Activated CD4-positive, alpha-beta T cell treated with anti-CD3 and anti-CD28 coated beads for 36 hours (primary cell): ENCODE measurements around the gene GRAMD4. TPM values are rescaled to one million over a fixed set of nuclear protein-coding genes. Genes with fewer than 3 reads are reported as not detected.

Experiments
- ATAC-seq: fragments of 200-7000 bp; cut with Tn5 transposase; one replicate; pipeline ENCODE4 v1.10.0; 2021; ENCODE audit warnings: mild to moderate bottlenecking, moderate library complexity
- CTCF ChIA-PET: fragments of 350-600 bp; sonication (Branson Sonifier 250); formaldehyde crosslinking; loops from one replicate; lab custom pipeline; 2021; ENCODE audit warnings: antibody characterized with exemption; lab: Charles Lee
- POLR2A ChIA-PET: fragments of 350-600 bp; sonication (Branson Sonifier 250); formaldehyde crosslinking; loops from one replicate; lab custom pipeline; 2021; ENCODE audit warnings: antibody characterized with exemption, inconsistent platforms; lab: Charles Lee
- DNase-seq: peaks from one replicate; pipeline ENCODE4 v3.0.0-alpha.2; 2020
- H3K27ac Mint-ChIP-seq: one replicate; pipeline ENCODE4 v1.8.0; 2021; ENCODE audit warnings: mixed read lengths
- H3K27me3 Mint-ChIP-seq: one replicate; pipeline ENCODE4 v1.8.0; 2021; ENCODE audit warnings: mixed read lengths
- H3K36me3 Mint-ChIP-seq: one replicate; pipeline ENCODE4 v1.8.0; 2021; ENCODE audit warnings: low read depth, mixed read lengths
- H3K4me1 Mint-ChIP-seq: one replicate; pipeline ENCODE4 v1.8.0; 2021; ENCODE audit warnings: mixed read lengths
- H3K4me3 Mint-ChIP-seq: one replicate; pipeline ENCODE4 v1.8.0; 2021; ENCODE audit warnings: mild to moderate bottlenecking, moderate library complexity, mixed read lengths
- H3K9me3 Mint-ChIP-seq: one replicate; pipeline ENCODE4 v1.8.0; 2021; ENCODE audit warnings: low read depth, mixed read lengths
- intact Hi-C, 2 experiments: fragments of 100-400 bp; cut with DNase I in 1 of 2; cut with micrococcal nuclease in 1 of 2; formaldehyde crosslinking; loops; one replicate each; pipeline versions ENCODE4 v1.14.2 to v1.15.1; 2022 to 2024; cut with DNase I, micrococcal nuclease
- total RNA-seq, 2 experiments: library from RNA; stranded (reverse); gene quantifications; one replicate each; pipeline ENCODE4 v1.2.3, GENCODE V29; 2021

The GRAMD4 gene
- total RNA-seq, 2 experiments from 2014 or later, result 25.7 to 40.7 TPM

DNA sequence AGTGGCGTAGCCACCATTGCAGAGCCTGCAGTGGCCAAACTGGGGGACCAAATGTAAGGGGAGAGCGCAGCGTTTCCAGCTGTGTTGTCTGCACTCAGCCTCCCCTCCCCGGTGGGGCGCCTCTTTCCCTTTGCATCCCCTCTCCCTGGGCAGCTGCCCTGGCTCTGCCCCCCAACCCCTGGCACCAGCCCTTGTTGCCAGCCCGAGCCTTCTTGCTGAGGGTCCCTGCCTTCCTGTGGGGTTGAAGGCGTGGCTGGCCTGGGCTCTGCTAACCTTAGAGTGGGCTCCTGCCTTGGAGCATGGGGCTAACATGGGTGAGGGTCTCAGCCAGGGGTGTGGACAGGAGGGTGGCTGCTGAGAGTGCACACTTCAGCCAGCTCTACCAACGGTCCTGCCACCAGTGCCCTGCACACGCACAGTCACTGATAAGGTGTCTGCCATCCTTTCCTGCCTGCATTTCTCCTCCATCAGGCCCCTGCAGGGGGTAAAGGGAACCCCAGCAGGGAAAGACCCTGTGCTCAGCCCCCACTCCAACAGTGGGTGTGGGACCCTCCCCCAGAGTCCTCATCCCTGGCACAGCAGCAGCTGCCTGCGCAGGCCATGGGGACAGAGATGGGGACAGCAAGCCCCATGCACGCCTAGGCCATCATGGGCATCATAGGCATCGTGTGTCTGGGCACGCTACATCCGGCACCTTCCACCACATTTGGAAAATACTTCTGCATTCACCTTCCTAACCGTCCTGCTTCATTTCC lies 74.4 kb downstream of the GRAMD4 start:
- intact Hi-C loops, result no loop called here
- H3K36me3 Mint-ChIP-seq, result peaks cover 22% of the 10 kb centered on the region
- no peak for ATAC-seq
- H3K9me3 Mint-ChIP-seq, result no peaks in the 10 kb centered on the region
- ChIA-PET CTCF (interaction anchor here (0.7 kb wide), 2 partner anchors 54 to 1867 kb away, joined by 3 read pairs; no protein-coding TSS in a partner anchor), POLR2A (no interaction called here)
- no peak overlapping the region for H3K27ac Mint-ChIP-seq
- H3K4me1 Mint-ChIP-seq, result no peaks in the 10 kb centered on the region
- H3K27me3 Mint-ChIP-seq, result no peaks in the 10 kb centered on the region
- DNase-seq, result no peak
- H3K4me3 Mint-ChIP-seq, result no peak overlapping the region

DNA sequence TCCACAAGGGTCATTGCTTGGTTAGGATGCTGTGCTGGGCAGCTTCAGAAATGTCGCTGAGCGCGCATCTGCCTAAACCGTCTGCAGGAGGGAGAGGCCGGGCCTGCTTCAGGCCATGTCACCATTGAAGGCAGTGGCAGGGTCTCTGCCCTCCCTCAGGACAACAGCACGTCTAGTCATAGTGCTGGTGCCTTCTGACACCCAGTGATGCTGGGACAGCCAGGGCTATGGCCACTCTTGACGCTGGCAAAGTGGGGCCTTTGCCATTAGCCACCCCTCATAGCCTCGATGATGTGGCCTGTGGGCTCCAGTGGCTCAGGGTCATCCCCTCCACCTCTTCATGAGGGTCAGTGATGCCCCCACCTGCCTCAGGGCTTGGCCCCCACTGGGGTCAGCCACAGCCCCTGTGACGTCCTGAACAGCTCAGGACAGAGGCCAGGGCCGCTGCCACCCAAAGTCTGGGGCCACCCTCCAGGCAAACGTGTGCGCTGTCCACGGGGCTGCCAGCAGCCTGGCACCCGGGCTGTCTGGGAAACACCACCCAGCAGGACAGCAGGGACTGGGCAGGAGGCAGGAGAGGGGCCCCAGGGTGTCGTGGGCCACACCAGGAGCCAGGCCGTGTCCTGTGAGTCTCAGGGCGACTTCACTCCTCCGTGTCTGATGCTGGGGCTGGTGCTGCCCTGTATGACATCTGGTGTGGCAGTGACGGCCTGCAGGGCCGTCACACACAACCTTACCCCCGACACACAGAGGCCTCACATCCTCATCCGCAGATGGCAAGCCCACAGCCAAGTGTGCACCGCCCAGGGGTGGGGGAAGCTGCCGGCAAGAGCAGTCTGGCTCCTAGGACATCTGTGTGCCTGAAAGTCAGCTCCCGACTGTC lies 75.4 kb downstream of the GRAMD4 start:
- H3K9me3 Mint-ChIP-seq, result no peaks in the 10 kb centered on the region
- ATAC-seq (no peak), DNase-seq (no peak)
- no peaks in the 10 kb centered on the region for H3K27me3 Mint-ChIP-seq
- intact Hi-C loops, result no loop called here
- H3K27ac Mint-ChIP-seq, result no peak overlapping the region
- H3K4me3 Mint-ChIP-seq, result no peak overlapping the region
- no peaks in the 10 kb centered on the region for H3K4me1 Mint-ChIP-seq
- POLR2A ChIA-PET, result no interaction called here
- peaks cover 23% of the 10 kb centered on the region for H3K36me3 Mint-ChIP-seq
- CTCF ChIA-PET, result no interaction called here

DNA sequence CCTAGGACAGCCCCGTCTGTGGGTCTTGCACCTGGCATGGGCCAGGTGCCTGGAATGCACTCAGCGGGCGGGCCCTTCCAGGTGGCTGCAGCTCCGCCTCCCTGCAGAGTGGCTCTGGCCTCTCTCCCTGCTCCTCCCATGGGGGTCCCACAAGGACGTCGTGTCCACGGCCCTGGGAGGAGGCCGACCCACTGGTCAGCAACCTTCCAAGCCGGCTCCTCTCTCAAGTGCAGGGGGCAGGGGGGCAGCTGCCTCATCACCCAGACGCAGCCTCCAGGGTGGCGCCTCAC lies 76.0 kb downstream of the GRAMD4 start:
- peaks cover 25% of the 10 kb centered on the region for H3K36me3 Mint-ChIP-seq
- H3K4me1 Mint-ChIP-seq, result no peaks in the 10 kb centered on the region
- ChIA-PET POLR2A (no interaction called here), CTCF (no interaction called here)
- ATAC-seq, result no peak
- no peaks in the 10 kb centered on the region for H3K27me3 Mint-ChIP-seq
- H3K27ac Mint-ChIP-seq, result no peak overlapping the region
- intact Hi-C loops, result no loop called here
- no peak for DNase-seq
- H3K4me3 Mint-ChIP-seq, result no peak overlapping the region
- no peaks in the 10 kb centered on the region for H3K9me3 Mint-ChIP-seq

DNA sequence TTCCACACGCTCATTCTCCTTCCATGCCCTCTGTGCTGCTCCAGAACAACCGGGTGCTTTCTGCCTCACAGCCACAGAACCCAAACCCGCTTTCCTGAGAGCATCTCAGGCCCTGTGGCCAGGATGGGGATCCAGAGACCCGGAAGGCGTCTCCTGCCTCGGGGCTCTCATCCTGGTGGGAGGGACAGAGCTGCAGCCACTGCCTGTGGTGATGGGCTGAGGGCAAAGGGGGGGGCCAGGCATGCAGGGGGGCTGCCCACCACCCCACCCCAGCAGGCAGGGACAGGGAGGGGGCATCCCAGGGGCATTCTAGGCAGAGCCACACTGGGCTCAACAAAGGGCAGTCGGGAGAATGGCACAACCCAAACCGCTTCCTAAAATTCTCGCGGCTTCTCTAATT lies 76.4 kb downstream of the GRAMD4 start:
- no peak overlapping the region for H3K4me3 Mint-ChIP-seq
- ChIA-PET CTCF (interaction anchor here (0.8 kb wide), 1 partner anchor 71 kb away, joined by 4 read pairs; no protein-coding TSS in a partner anchor), POLR2A (no interaction called here)
- no peaks in the 10 kb centered on the region for H3K9me3 Mint-ChIP-seq
- no peak overlapping the region for H3K27ac Mint-ChIP-seq
- no peak for ATAC-seq
- H3K36me3 Mint-ChIP-seq, result peaks cover 22% of the 10 kb centered on the region
- no peaks in the 10 kb centered on the region for H3K4me1 Mint-ChIP-seq
- H3K27me3 Mint-ChIP-seq, result no peaks in the 10 kb centered on the region
- no peak for DNase-seq
- intact Hi-C loops, result no loop called here

DNA sequence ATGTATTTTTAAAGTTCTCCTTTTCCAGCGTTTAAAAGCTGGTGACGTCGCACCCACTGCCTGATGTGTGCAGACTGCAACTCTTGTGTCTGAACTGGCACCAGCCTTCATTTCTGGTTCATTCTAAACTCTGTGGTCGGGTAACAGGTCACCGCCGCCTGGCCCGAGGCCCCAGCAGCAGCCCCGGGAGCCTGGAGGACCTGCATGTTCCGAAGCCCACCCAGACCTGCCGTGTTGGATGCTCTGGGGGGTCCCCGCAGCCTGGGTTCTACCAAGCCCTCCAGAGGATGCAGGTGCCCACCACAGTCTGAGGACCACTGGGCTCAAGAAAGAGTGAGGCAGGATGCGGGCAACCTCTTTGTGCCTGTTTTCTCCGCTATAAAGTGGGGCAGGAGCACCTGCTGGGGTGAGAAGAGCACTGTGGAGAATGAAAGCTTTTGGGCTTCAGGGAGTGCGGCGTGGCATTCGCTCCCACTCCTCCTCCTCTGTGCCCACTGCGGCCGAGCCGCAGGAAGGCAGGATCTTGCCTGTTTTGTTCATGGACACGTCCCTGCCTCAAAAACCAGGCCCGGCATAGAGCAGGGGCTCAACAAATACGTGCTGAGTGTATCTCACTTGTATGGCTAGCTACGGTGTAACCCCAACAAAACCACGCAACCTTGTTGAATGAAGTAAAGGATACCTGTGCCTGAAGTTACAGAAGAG lies 77.8 kb downstream of the GRAMD4 start:
- no peak overlapping the region for H3K4me3 Mint-ChIP-seq
- no peak for ATAC-seq
- no peak overlapping the region for H3K27ac Mint-ChIP-seq
- intact Hi-C loops, result no loop called here
- CTCF ChIA-PET, result no interaction called here
- no peaks in the 10 kb centered on the region for H3K4me1 Mint-ChIP-seq
- POLR2A ChIA-PET, result interaction anchor here (0.6 kb wide), 1 partner anchor 152 kb away, joined by 4 read pairs; no protein-coding TSS in a partner anchor
- DNase-seq, result no peak
- H3K9me3 Mint-ChIP-seq, result no peaks in the 10 kb centered on the region
- peaks cover 19% of the 10 kb centered on the region for H3K36me3 Mint-ChIP-seq
- no peaks in the 10 kb centered on the region for H3K27me3 Mint-ChIP-seq

DNA sequence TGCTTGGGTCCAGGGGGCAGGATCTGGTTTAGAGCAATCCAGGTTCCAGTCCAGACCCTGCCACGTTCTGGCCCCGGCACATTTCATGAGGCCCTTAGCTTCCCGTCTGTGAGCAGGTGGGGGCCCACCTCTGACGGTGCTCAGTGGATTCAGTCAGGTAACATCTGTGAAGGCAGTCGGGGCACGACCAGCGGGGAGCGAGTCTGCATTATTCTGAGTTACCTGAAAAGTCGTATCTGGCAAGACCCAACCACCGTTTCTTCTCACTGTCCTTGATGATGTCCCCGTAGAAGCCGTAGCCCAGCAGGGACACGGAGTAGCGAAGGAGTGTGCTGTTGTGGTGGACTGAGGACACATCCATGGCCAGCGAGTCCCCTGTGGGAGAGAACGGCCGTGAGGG lies 78.9 kb downstream of the GRAMD4 start:
- POLR2A ChIA-PET, result no interaction called here
- no peaks in the 10 kb centered on the region for H3K9me3 Mint-ChIP-seq
- CTCF ChIA-PET, result no interaction called here
- ATAC-seq (no peak), DNase-seq (no peak)
- no peaks in the 10 kb centered on the region for H3K27me3 Mint-ChIP-seq
- no peaks in the 10 kb centered on the region for H3K4me1 Mint-ChIP-seq
- H3K4me3 Mint-ChIP-seq, result no peak overlapping the region
- intact Hi-C loops, result no loop called here
- peaks cover 23% of the 10 kb centered on the region for H3K36me3 Mint-ChIP-seq
- no peak overlapping the region for H3K27ac Mint-ChIP-seq

DNA sequence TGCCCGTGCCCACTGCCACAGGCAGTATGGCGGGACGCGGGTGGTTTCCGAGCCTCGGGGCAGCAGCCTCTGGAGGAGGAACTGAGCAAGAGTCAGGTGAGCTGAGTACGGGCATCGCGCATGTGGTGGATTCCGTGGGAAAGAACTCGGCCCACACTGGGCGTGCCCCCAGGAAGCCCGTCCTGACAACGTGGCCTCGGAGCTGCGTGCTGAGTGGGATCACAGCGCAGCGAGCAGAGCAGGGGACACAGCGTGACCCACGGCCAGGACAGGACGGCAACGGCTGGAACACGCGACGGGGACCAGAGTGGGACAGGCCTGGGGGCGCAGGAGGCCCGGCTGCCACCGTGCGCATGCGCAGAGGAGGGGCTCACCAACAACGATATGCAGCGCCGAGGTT lies 81.1 kb downstream of the GRAMD4 start:
- no peak overlapping the region for H3K4me3 Mint-ChIP-seq
- no peak for DNase-seq
- intact Hi-C loops, result no loop called here
- no peak for ATAC-seq
- H3K27ac Mint-ChIP-seq, result no peak overlapping the region
- H3K27me3 Mint-ChIP-seq, result no peaks in the 10 kb centered on the region
- no peaks in the 10 kb centered on the region for H3K9me3 Mint-ChIP-seq
- no peaks in the 10 kb centered on the region for H3K4me1 Mint-ChIP-seq
- H3K36me3 Mint-ChIP-seq, result peaks cover 29% of the 10 kb centered on the region
- POLR2A ChIA-PET, result no interaction called here
- CTCF ChIA-PET, result no interaction called here

DNA sequence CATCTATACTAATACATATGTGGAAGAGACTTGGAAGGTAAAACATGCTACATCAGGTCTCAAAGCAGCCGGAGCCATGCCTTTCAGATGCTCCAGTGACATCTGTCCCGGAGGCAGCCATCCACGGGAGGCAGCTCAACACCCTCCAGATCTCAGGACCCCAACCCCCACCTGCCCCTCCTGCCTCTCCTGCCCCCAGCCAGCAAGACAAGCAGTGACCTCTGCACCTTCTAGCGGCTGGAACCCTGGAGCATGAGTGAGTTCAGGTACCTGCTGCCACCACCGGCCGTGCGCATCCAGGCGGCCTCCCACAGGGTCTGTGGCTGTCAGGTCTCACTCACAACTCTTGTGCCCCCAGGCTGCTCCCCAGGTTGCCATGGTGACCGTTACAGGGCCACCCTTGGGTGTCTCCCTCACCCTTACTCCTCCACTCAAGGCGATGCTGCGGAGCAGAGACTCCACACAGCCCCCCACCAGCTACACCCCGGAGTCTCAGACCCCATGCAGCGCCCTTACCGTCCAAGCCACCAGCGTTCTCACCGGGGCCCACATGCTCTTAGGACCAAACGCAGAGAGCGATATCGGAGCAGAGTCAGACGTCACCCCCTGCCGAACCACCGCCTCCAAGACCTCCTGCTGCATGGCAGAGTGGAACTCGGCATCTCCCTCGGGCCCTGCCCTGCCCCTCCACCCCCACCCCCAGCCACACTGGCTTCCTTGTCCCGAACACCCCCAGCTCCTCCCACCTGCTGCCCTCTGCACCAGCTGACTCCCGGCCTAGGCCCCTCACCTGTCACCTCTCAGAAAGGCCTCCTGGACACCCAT lies 83.2 kb downstream of the GRAMD4 start:
- Mint-ChIP-seq H3K27me3 (no peaks in the 10 kb centered on the region), H3K4me3 (no peak overlapping the region), H3K36me3 (peaks cover 43% of the 10 kb centered on the region), H3K9me3 (no peaks in the 10 kb centered on the region), H3K4me1 (no peaks in the 10 kb centered on the region), H3K27ac (no peak overlapping the region)
- DNase-seq, result no peak
- no peak for ATAC-seq
- CTCF ChIA-PET, result no interaction called here
- POLR2A ChIA-PET, result no interaction called here
- intact Hi-C loops, result no loop called here

DNA sequence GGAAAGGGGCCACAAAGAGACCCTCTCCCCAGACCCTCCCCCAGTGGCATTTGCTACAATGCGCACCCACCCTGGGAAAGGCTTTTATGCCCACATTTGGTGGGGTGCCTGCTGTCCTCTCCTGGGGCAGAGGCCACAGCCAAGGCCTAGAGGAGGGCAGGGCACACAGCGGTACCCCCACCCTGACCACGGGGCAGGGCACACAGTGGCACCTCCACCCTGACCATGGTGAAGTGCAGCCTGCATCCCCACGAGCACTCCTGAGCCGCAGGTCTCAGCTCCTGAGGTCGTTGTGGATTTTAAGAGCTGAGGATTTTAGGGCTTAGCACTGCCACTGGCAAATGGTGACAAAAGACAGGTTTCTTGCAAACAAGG lies 83.8 kb downstream of the GRAMD4 start:
- H3K9me3 Mint-ChIP-seq, result no peaks in the 10 kb centered on the region
- ChIA-PET POLR2A (no interaction called here), CTCF (no interaction called here)
- no peaks in the 10 kb centered on the region for H3K4me1 Mint-ChIP-seq
- no peaks in the 10 kb centered on the region for H3K27me3 Mint-ChIP-seq
- H3K36me3 Mint-ChIP-seq, result peaks cover 43% of the 10 kb centered on the region
- H3K27ac Mint-ChIP-seq, result no peak overlapping the region
- H3K4me3 Mint-ChIP-seq, result no peak overlapping the region
- no peak for ATAC-seq
- no peak for DNase-seq
- intact Hi-C loops, result no loop called here

DNA sequence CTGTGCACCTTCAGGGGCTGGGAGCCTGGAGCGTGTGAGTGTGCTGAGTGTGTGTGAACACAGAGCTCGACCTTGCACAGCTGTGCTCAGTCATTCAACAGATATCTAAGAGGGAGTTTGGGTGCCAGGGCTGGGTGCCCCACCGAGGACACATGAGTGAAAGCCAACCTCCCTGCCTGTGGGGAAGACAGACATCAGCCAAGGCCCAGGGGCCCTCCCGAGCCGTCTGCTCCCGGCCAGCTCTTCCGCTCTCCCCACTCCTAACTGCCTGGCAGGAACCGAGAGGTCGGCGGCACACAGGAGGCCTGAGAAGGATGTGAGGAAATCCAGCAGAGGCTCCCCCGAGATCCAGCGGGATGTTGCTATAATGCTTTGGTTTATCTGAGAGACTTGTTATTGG lies 85.9 kb downstream of the GRAMD4 start:
- H3K27me3 Mint-ChIP-seq, result no peaks in the 10 kb centered on the region
- ChIA-PET POLR2A (no interaction called here), CTCF (no interaction called here)
- H3K4me1 Mint-ChIP-seq, result peaks cover 4% of the 10 kb centered on the region
- H3K27ac Mint-ChIP-seq, result no peak overlapping the region
- DNase-seq (no peak), ATAC-seq (no peak)
- H3K4me3 Mint-ChIP-seq, result no peak overlapping the region
- intact Hi-C loops, result no loop called here
- H3K36me3 Mint-ChIP-seq, result peaks cover 48% of the 10 kb centered on the region
- H3K9me3 Mint-ChIP-seq, result no peaks in the 10 kb centered on the region

DNA sequence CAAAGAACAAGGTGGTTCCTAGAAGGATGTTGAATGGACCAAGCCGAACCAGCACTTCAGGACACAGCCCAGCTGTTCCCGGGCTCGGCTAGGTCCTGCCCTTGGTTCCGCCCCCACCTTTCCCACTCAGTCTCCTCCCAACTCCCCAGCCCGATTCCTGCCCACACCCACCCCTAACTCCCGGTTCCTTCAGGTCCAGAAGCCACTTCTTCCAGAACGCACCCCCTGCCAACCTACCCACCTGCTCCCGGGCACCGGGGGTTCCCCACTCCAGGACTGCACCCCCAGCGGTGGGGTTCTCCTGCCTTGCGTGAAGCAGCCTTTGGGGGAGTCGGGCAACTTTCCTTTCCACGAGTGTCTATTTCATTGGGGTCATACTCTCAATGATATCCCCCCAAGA lies 87.1 kb downstream of the GRAMD4 start:
- ChIA-PET CTCF (no interaction called here), POLR2A (no interaction called here)
- no peak overlapping the region for H3K27ac Mint-ChIP-seq
- H3K36me3 Mint-ChIP-seq, result peaks cover 55% of the 10 kb centered on the region
- ATAC-seq, result no peak
- no peak overlapping the region for H3K4me3 Mint-ChIP-seq
- no peak for DNase-seq
- intact Hi-C loops, result no loop called here
- peaks cover 6% of the 10 kb centered on the region for H3K4me1 Mint-ChIP-seq
- H3K9me3 Mint-ChIP-seq, result no peaks in the 10 kb centered on the region
- no peaks in the 10 kb centered on the region for H3K27me3 Mint-ChIP-seq
